Middle frontal gyrus (tissue), 1 donor: ENCODE data around the gene WFIKKN1.

Experiments used
- DNase-seq: peaks from one replicate; pipeline ENCODE4 v3.0.0-alpha.2; 2015; ENCODE audit warnings: low spot score; ENCODE audit errors: extremely low spot score

Gene WFIKKN1

GRCh38 chr16:630815-631405 lies at the start of gene WFIKKN1:
TSS of gene WFIKKN1 (plus strand) at chr16:630985. CDS start at chr16:631254, 269 bp downstream.
- DNase-seq, result no peak

- no peak for DNase-seq
Measured at GRCh38 chr16:582218-582613, 48.6 kb upstream of the WFIKKN1 start.

- no peak for DNase-seq
Measured at GRCh38 chr16:582614-583331, 48.0 kb upstream of the WFIKKN1 start.

- no peak for DNase-seq
Measured at GRCh38 chr16:583470-583814, 47.3 kb upstream of the WFIKKN1 start.

- DNase-seq, result no peak
Measured at GRCh38 chr16:583815-584591, 46.8 kb upstream of the WFIKKN1 start.

- DNase-seq, result no peak
Measured at GRCh38 chr16:585351-585750, 45.4 kb upstream of the WFIKKN1 start.

- DNase-seq, result no peak
Measured at GRCh38 chr16:586047-586644, 44.6 kb upstream of the WFIKKN1 start.

GRCh38 chr16:586645-587590 lies 43.9 kb upstream of the WFIKKN1 start:
- no peak for DNase-seq

GRCh38 chr16:588639-588888 lies 42.2 kb upstream of the WFIKKN1 start:
- no peak for DNase-seq

- peak; percentile 91 for DNase-seq
Measured at GRCh38 chr16:588889-589657, 41.7 kb upstream of the WFIKKN1 start.

- peak; percentile 92 for DNase-seq
Measured at GRCh38 chr16:589658-590187, 41.1 kb upstream of the WFIKKN1 start, which contains the start of gene RAB40C. TSS of gene RAB40C (plus strand) at chr16:590066. CDS start at chr16:590292, 226 bp downstream.

GRCh38 chr16:590188-590814 lies 40.5 kb upstream of the WFIKKN1 start:
- DNase-seq, result no peak

GRCh38 chr16:590815-591200 lies 40.0 kb upstream of the WFIKKN1 start:
- no peak for DNase-seq

- no peak for DNase-seq
Measured at GRCh38 chr16:591231-591630, 39.6 kb upstream of the WFIKKN1 start.

GRCh38 chr16:591892-592517 lies 38.8 kb upstream of the WFIKKN1 start:
- no peak for DNase-seq

- no peak for DNase-seq
Measured at GRCh38 chr16:592518-593306, 38.1 kb upstream of the WFIKKN1 start.

- no peak for DNase-seq
Measured at GRCh38 chr16:593406-593805, 37.4 kb upstream of the WFIKKN1 start.

- no peak for DNase-seq
Measured at GRCh38 chr16:593807-594206, 37.0 kb upstream of the WFIKKN1 start.
